Upper lobe of left lung (tissue), 4 donors: Measurements from ENCODE around the gene P3H2.

Source experiments
- EP300 ChIP-seq, 4 donors: sonication (generic); formaldehyde crosslinking; IDR thresholded peaks; one replicate each; pipeline ENCODE4 v1.5.1; 2017; ENCODE audit warnings: antibody characterized with exemption in 4 of 4, control low read depth in 2 of 4
- POLR2A ChIP-seq, 4 donors: fragments of 450-650 bp; IDR thresholded peaks; one replicate each; pipeline ENCODE4 v1.5.1; 2016 to 2017; ENCODE audit warnings: antibody characterized with exemption in 4 of 4, mild to moderate bottlenecking in 2 of 4
- POLR2AphosphoS5 ChIP-seq, 2 donors: sonication (generic); formaldehyde crosslinking; IDR thresholded peaks; one replicate each; pipeline ENCODE4 v1.5.1; 2017; ENCODE audit warnings: antibody characterized with exemption in 2 of 2

DNA sequence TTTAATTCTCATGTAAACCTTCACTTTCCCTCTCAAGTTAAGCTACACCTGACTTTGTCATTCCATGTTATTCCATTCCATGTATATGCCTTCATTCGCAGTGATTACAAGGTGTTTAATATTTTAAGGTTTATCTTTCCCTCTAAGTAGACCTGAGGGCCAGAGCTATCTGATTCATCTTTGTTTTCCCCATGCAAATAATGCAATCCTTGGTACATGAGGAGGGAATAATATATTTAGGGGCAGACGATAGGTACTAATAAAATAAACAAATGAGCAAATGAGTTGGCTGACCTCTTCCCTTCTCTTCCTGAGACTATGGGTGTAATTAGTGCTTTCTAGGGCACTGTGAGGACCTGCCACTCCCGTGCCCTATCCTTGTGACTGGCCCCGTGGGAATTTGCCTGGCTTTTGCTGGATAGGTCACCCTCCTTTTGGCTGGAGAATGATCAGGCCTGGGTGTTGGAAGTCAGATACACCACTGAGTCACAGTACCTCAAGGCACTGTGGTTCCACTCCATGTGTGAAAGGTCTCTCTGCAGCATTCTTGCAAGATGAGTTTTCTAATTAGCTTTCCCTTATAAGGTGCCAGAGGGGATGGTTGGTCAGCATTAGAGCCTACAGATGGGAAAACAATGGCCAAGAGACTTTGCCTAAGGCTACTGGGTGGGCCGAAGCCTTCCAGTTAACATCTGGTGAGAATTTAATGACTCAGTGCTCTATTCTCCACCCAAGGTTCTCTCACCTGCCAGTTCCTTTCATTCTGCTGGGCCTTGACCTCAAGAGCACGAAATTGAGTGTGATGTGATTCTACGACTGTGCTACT lies 183.2 kb downstream of the P3H2 start:
- no peak for TF ChIP-seq POLR2A (IDR thresholded peaks at IDR 0.05)
- TF ChIP-seq EP300 (IDR thresholded peaks at IDR 0.05) = no peak
- TF ChIP-seq POLR2AphosphoS5 (IDR thresholded peaks at IDR 0.05) = no peak
